ENCODE data around the gene ANO10.

ANO10 gene

DNA sequence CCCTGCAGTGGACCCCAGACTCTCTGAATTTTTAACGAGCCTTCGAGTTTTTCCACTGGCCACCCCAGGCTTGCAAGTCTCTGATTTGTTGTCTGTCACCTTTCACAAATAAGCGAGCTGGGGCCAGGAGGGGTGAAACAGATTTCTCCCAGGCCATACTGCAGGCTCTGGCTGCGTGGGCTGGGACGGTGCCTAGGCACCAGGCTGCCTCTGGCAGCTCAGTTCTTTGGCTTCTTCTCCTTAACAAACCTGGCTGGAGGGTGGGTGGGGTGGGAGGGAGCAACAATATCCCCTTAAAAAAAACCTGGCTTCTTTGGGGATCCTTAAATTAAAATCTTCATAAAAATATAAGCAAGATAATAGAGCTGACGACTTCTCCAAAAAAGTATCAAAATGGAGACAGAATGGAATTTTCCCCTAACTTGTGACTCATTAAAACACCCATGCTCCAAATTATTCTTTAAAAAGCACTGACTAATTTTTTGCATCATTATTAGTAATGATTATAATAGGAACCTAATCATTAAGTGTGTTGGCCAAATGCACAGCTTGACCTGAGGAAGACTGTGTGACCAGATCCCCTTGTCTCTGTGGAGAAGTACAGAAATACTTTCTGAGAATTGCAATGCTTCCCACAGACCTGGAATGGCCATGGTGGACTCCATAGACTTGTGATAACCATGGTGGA, 251.4 kb downstream of the ANO10 start:
- no peaks in the 10 kb centered on the region for H3K79me2 ChIP-seq (ENCODE audit: control insufficient read depth, insufficient read depth, low read length)
- no peak overlapping the region for H2BK15ac ChIP-seq (replicated peaks; ENCODE audit: low read depth)
- H3K4me3 ChIP-seq (ENCODE audit: low read length), result no peak overlapping the region
- no peaks in the 10 kb centered on the region for H3K79me1 ChIP-seq (ENCODE audit: low read length)
- H2BK120ac ChIP-seq (ENCODE audit: low read depth, low read length), result no peak overlapping the region
- no peak overlapping the region for H3K18ac ChIP-seq (ENCODE audit: low read length)
- H3K4me2 ChIP-seq (ENCODE audit: low read length), result no peak overlapping the region
- H3K4ac ChIP-seq (ENCODE audit: low read depth, low read length), result no peak overlapping the region
- WGBS (ENCODE audit: extremely low coverage, insufficient coverage, low lambda C conversion rate), result no CpG with 5 or more reads among the region's 6 CpGs
- no peaks in the 10 kb centered on the region for H3K36me3 ChIP-seq (ENCODE audit: control insufficient read depth, insufficient read depth, low read length)
- H2AK5ac ChIP-seq (ENCODE audit: low read length), result peak overlapping the region; percentile 78
- H3K4me1 ChIP-seq (ENCODE audit: control insufficient read depth, low read depth, low read length), result peaks cover 16% of the 10 kb centered on the region
- no peak overlapping the region for H3K23ac ChIP-seq (ENCODE audit: low read length)
- H4K5ac ChIP-seq (ENCODE audit: low read length), result no peak overlapping the region
- H2BK5ac ChIP-seq (ENCODE audit: low read length), result no peak overlapping the region
- H3K56ac ChIP-seq (ENCODE audit: low read length), result peak overlapping the region; percentile 25
- DNase-seq, result no peak
- no peak overlapping the region for H3K9ac ChIP-seq (ENCODE audit: low read length)
- no peak overlapping the region for H4K8ac ChIP-seq (ENCODE audit: low read depth, low read length)
- H3K27me3 ChIP-seq (ENCODE audit: insufficient read depth, low read length, poor library complexity), result no peaks in the 10 kb centered on the region
- H3K27ac ChIP-seq (ENCODE audit: low read depth, low read length), result no peak overlapping the region

DNA sequence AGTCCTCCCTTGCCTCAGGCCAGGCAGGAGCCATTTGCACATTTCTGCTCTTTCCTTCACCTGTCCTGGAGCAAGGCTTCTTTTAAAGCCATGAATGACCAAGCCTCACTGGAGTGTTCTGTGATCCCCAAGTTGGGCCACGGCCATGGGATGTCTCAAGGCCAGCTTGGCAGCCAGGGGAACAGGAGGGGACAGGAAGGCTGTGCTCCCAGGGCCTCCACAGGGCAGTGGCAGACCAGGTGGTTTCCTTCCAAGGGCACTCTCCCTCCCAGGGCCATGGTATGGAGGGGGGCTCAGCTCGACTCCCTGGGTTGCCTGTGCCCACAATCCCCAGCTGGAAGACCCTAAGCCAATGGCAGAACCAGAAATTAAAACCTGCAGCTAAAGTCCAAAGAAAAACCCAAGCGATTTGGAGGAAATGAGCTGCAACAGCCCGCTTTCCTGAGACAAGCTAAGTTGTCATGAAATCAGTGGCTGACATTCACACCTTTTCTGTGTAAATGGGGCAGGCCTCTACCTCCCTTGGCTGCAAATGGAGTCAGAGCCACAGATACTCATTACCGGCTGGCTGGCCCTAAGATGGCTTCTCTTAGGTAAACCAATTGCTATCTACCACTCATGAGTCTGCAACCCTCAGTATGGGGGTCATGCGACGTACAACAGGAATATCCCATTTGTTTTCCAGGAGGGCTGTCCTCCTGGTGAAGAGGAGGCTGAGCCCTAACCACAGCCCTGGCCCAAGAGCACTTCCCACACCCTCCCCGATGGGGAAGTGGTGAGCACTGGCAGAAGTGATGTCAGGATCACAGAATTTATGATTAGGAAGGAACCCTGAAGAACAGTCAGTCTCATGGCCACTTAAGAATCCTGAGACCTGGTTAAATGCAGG, 252.2 kb downstream of the ANO10 start:
- Histone ChIP-seq H3K4me3 (ENCODE audit: low read length) (no peak overlapping the region), H3K79me2 (ENCODE audit: control insufficient read depth, insufficient read depth, low read length) (no peaks in the 10 kb centered on the region), H3K9ac (ENCODE audit: low read length) (no peak overlapping the region), H3K36me3 (ENCODE audit: control insufficient read depth, insufficient read depth, low read length) (no peaks in the 10 kb centered on the region), H2AK5ac (ENCODE audit: low read length) (no peak overlapping the region), H3K56ac (ENCODE audit: low read length) (no peak overlapping the region), H3K18ac (ENCODE audit: low read length) (no peak overlapping the region), H3K4me1 (ENCODE audit: control insufficient read depth, low read depth, low read length) (peaks cover 16% of the 10 kb centered on the region), H3K27ac (ENCODE audit: low read depth, low read length) (no peak overlapping the region), H3K4ac (ENCODE audit: low read depth, low read length) (no peak overlapping the region), H4K8ac (ENCODE audit: low read depth, low read length) (no peak overlapping the region), H3K27me3 (ENCODE audit: insufficient read depth, low read length, poor library complexity) (no peaks in the 10 kb centered on the region), H3K4me2 (ENCODE audit: low read length) (no peak overlapping the region), H3K23ac (ENCODE audit: low read length) (no peak overlapping the region), H2BK5ac (ENCODE audit: low read length) (no peak overlapping the region), H3K79me1 (ENCODE audit: low read length) (no peaks in the 10 kb centered on the region), H4K5ac (ENCODE audit: low read length) (no peak overlapping the region), H2BK120ac (ENCODE audit: low read depth, low read length) (no peak overlapping the region), H2BK15ac (replicated peaks; ENCODE audit: low read depth) (no peak overlapping the region)
- peak; percentile 44 for DNase-seq
- no CpG with 5 or more reads among the region's 8 CpGs for WGBS (ENCODE audit: extremely low coverage, insufficient coverage, low lambda C conversion rate)

DNA sequence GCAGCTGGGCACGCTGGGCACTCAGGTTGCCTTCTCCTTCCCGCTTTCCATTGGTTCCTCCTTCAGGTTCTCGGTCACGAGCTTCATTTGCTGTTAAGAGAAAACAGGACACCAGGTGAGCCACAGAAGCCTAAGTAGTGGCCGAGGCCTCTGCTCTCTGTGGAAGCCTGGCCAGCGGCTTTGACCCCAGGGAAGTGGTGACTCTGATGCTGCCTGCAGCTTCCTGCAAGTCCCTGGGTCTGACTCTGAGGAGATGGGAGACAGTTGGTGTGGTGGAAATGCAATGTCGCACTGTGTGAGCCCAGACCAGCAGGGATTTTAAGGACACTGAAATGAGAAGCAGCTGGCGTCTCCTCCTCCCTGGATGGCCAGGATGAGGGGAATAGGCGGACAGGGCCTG, 254.9 kb downstream of the ANO10 start:
- Histone ChIP-seq H2BK15ac (replicated peaks; ENCODE audit: low read depth) (no peak overlapping the region), H3K4ac (ENCODE audit: low read depth, low read length) (no peak overlapping the region), H3K23ac (ENCODE audit: low read length) (no peak overlapping the region), H3K36me3 (ENCODE audit: control insufficient read depth, insufficient read depth, low read length) (no peaks in the 10 kb centered on the region), H2BK120ac (ENCODE audit: low read depth, low read length) (no peak overlapping the region), H3K18ac (ENCODE audit: low read length) (no peak overlapping the region), H3K4me2 (ENCODE audit: low read length) (no peak overlapping the region), H2BK5ac (ENCODE audit: low read length) (no peak overlapping the region), H2AK5ac (ENCODE audit: low read length) (no peak overlapping the region), H4K8ac (ENCODE audit: low read depth, low read length) (no peak overlapping the region), H3K56ac (ENCODE audit: low read length) (no peak overlapping the region), H3K27ac (ENCODE audit: low read depth, low read length) (no peak overlapping the region), H4K5ac (ENCODE audit: low read length) (no peak overlapping the region), H3K4me3 (ENCODE audit: low read length) (no peak overlapping the region), H3K4me1 (ENCODE audit: control insufficient read depth, low read depth, low read length) (peaks cover 3% of the 10 kb centered on the region), H3K79me2 (ENCODE audit: control insufficient read depth, insufficient read depth, low read length) (no peaks in the 10 kb centered on the region), H3K27me3 (ENCODE audit: insufficient read depth, low read length, poor library complexity) (no peaks in the 10 kb centered on the region), H3K9ac (ENCODE audit: low read length) (no peak overlapping the region), H3K79me1 (ENCODE audit: low read length) (no peaks in the 10 kb centered on the region)
- DNase-seq, result no peak
- WGBS (ENCODE audit: extremely low coverage, insufficient coverage, low lambda C conversion rate), result no CpG with 5 or more reads among the region's 9 CpGs

DNA sequence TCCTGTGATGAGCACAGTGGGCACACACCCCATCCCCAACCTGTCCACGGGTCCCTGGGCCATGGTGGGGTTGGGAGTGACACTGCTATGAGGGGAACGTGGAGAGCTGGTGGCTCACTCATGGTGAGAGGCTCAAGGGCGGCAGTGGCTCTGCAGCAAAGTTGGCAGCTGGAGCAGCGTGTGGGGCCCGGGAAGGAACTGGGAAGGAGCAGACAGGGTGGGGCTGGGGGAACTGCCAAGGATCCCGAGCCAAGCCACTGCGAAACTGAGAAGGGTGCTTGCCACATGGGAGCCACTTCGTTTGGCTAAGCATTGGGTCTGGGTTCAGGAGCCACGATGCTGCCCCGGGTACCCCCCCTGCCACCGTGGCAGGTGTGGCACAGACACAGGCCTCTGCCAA, 255.3 kb downstream of the ANO10 start:
- no peak overlapping the region for H2AK5ac ChIP-seq (ENCODE audit: low read length)
- no peaks in the 10 kb centered on the region for H3K79me1 ChIP-seq (ENCODE audit: low read length)
- H3K27me3 ChIP-seq (ENCODE audit: insufficient read depth, low read length, poor library complexity), result no peaks in the 10 kb centered on the region
- WGBS (ENCODE audit: extremely low coverage, insufficient coverage, low lambda C conversion rate), result no CpG with 5 or more reads among the region's 11 CpGs
- H3K4ac ChIP-seq (ENCODE audit: low read depth, low read length), result no peak overlapping the region
- no peak overlapping the region for H2BK5ac ChIP-seq (ENCODE audit: low read length)
- H3K4me3 ChIP-seq (ENCODE audit: low read length), result no peak overlapping the region
- H3K36me3 ChIP-seq (ENCODE audit: control insufficient read depth, insufficient read depth, low read length), result no peaks in the 10 kb centered on the region
- no peak overlapping the region for H4K5ac ChIP-seq (ENCODE audit: low read length)
- H3K9ac ChIP-seq (ENCODE audit: low read length), result no peak overlapping the region
- no peak overlapping the region for H3K27ac ChIP-seq (ENCODE audit: low read depth, low read length)
- H2BK15ac ChIP-seq (replicated peaks; ENCODE audit: low read depth), result no peak overlapping the region
- peaks cover 3% of the 10 kb centered on the region for H3K4me1 ChIP-seq (ENCODE audit: control insufficient read depth, low read depth, low read length)
- H3K23ac ChIP-seq (ENCODE audit: low read length), result no peak overlapping the region
- H3K4me2 ChIP-seq (ENCODE audit: low read length), result no peak overlapping the region
- no peak overlapping the region for H3K18ac ChIP-seq (ENCODE audit: low read length)
- no peak for DNase-seq
- no peak overlapping the region for H3K56ac ChIP-seq (ENCODE audit: low read length)
- H2BK120ac ChIP-seq (ENCODE audit: low read depth, low read length), result no peak overlapping the region
- H3K79me2 ChIP-seq (ENCODE audit: control insufficient read depth, insufficient read depth, low read length), result no peaks in the 10 kb centered on the region
- H4K8ac ChIP-seq (ENCODE audit: low read depth, low read length), result no peak overlapping the region

DNA sequence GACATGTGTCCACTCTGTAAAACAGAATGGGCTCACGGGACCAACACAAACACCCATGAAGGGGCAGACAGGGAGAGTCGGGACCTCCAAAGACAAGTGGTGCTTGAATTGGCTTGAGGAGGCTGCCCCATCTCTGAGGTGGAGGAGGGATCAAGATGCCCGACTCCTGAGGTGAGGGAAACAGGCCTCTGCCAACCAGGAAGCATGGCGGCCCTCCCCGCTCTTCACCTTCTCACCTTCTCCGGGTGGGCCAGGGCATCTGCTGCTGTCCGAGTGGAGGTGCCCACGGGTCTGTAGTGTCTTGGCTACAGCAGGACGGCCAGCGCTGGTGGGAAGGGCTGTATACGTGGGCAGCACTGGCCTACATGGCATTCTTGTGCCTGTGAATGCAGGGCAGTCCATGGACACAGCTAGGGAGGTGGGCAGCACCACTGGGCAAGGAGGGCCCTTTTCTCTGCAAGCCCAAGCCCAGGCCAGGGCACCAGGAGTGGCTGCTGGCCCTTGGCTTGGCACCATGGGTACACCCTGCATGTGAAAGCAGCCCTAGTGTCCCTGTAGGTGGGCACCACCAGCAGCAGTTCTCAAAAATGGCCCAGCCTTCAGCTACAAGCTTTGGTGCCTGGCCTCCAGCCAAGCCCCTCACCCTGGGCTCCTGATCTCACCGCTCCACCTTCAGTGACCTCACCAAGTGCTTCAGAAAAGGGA, 256.1 kb downstream of the ANO10 start:
- no peak overlapping the region for H4K5ac ChIP-seq (ENCODE audit: low read length)
- no peaks in the 10 kb centered on the region for H3K79me2 ChIP-seq (ENCODE audit: control insufficient read depth, insufficient read depth, low read length)
- no peak overlapping the region for H2AK5ac ChIP-seq (ENCODE audit: low read length)
- H2BK5ac ChIP-seq (ENCODE audit: low read length), result no peak overlapping the region
- no peak overlapping the region for H2BK15ac ChIP-seq (replicated peaks; ENCODE audit: low read depth)
- no peak overlapping the region for H3K27ac ChIP-seq (ENCODE audit: low read depth, low read length)
- no peaks in the 10 kb centered on the region for H3K27me3 ChIP-seq (ENCODE audit: insufficient read depth, low read length, poor library complexity)
- H4K8ac ChIP-seq (ENCODE audit: low read depth, low read length), result no peak overlapping the region
- WGBS (ENCODE audit: extremely low coverage, insufficient coverage, low lambda C conversion rate), result no CpG with 5 or more reads among the region's 12 CpGs
- no peak overlapping the region for H3K18ac ChIP-seq (ENCODE audit: low read length)
- H3K23ac ChIP-seq (ENCODE audit: low read length), result no peak overlapping the region
- no peak overlapping the region for H3K4ac ChIP-seq (ENCODE audit: low read depth, low read length)
- no peak overlapping the region for H3K4me3 ChIP-seq (ENCODE audit: low read length)
- DNase-seq, result no peak
- H2BK120ac ChIP-seq (ENCODE audit: low read depth, low read length), result no peak overlapping the region
- no peaks in the 10 kb centered on the region for H3K36me3 ChIP-seq (ENCODE audit: control insufficient read depth, insufficient read depth, low read length)
- no peak overlapping the region for H3K56ac ChIP-seq (ENCODE audit: low read length)
- H3K4me1 ChIP-seq (ENCODE audit: control insufficient read depth, low read depth, low read length), result peaks cover 3% of the 10 kb centered on the region
- H3K9ac ChIP-seq (ENCODE audit: low read length), result no peak overlapping the region
- H3K4me2 ChIP-seq (ENCODE audit: low read length), result no peak overlapping the region
- H3K79me1 ChIP-seq (ENCODE audit: low read length), result no peaks in the 10 kb centered on the region
